22Rv1 (cell line): ENCODE results near the gene OXCT2.
"Not testable (repeated sequence)": the region's sequence is repeated elsewhere in the genome, so short reads cannot be mapped to it uniquely, and the experiment has no call there.

Experiments used
- H3K27ac ChIP-seq: fragments of 450-650 bp; 2 replicates; pipeline ENCODE4 v1.5.1; 2017
- CTCF ChIP-seq: fragments of 450-650 bp; IDR thresholded peaks from 2 replicates; pipeline ENCODE4 v1.5.1; 2017; ENCODE audit warnings: mild to moderate bottlenecking
- ZFX ChIP-seq: fragments of 450-650 bp; IDR thresholded peaks from 2 replicates; pipeline ENCODE4 v1.6.1; 2017; ENCODE audit warnings: antibody characterized with exemption, borderline replicate concordance

Gene OXCT2

DNA sequence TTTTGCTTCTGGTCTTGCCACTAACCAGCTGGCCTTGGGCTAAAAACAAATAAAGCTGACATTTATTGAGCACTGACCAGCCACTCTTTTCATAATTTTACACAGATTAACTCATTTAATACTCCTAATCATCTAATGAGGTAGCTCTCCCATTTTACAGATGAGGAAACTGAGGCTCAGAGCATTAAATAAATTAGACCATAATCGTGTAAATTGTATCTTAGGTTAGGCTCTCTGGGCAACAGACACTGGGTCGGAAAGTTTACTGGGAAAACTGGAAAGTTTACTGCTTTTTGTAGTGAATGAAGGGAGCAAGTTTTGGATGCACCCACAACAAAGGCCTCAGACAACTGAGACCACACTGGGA lies 10.2 kb upstream of the OXCT2 start:
- H3K27ac ChIP-seq, result no peak overlapping the region

GRCh38 chr1:39779821-39780220 lies 8.7 kb upstream of the OXCT2 start:
- TF ChIP-seq CTCF (no peak), ZFX (no peak)
- no peak overlapping the region for H3K27ac ChIP-seq

More for the DNA sequence above, 10.2 kb upstream of the OXCT2 start:
- TF ChIP-seq CTCF (no peak), ZFX (no peak)

DNA sequence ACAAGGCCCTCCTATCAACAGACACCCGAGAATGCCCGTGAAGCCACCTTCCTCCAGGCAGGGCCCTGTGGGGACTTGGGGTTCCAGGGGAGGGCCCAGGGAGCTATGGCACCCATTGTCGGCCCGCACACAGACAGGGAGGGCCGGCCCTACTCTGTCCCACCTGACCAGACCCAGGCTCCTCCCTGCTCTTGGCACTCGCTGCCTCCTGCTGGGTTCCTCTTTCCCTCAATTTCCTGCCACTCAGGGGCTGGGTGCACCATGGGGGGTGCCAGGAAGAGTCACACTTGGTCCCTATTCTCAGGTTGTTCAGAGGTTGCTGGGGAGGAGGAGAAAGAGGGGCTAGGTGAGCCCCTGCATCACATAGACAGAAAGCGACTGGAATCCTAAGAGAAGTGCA lies 8.0 kb upstream of the OXCT2 start:
- no peak overlapping the region for H3K27ac ChIP-seq
- no peak for TF ChIP-seq ZFX
- no peak for TF ChIP-seq CTCF

- not testable (repeated sequence) for H3K27ac ChIP-seq
These were observed 7.4 kb upstream of the OXCT2 start for GRCh38 chr1:39778463-39779099.

DNA sequence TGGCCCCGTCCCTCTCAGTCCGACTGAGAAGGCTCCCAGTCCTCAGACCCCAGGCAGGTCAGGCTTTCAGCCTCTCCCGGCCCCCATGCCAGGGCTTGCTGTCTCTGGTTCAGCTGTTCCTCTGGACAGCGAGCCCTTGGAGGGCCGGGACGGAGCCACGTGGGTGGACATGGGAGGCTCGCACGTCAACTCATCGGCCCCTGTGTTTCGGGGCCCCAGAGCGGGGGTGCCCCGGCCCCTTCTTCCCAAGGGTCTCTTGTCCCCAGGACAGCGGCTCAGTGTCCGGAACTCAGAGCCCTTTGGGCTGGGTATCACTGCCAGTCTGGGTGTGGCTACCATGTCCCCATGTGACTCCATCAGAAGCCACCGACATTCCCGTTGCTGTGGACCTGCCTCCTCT lies 6.7 kb upstream of the OXCT2 start:
- H3K27ac ChIP-seq, result not testable (repeated sequence)

GRCh38 chr1:39777306-39777705 lies 6.2 kb upstream of the OXCT2 start:
- no peak overlapping the region for H3K27ac ChIP-seq
- TF ChIP-seq CTCF (no peak), ZFX (no peak)

DNA sequence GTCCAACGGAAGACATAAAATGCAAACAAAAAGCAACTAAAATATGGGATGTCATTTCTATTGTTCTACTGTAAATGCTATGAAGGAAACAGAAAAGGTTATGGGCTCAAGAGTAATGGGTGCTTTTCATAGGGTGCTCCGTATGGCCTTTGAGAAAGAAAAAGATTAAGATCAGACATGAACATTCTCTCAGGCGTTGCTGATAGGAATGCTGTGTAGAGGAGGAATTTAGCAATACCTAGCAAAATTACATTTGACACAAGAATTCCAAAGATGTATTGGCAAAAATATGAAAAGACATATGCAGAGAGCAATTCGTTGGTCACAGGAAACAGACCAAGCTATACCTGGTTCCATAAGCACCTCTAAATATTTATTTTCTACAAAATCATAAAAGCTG lies 5.7 kb upstream of the OXCT2 start:
- TF ChIP-seq ZFX (no peak), CTCF (no peak)
- H3K27ac ChIP-seq, result no peak overlapping the region

- no peak overlapping the region for H3K27ac ChIP-seq
- no peak for TF ChIP-seq ZFX
- TF ChIP-seq CTCF, result no peak
These were observed 5.2 kb upstream of the OXCT2 start for GRCh38 chr1:39776400-39776713.

GRCh38 chr1:39775676-39776399 lies 4.7 kb upstream of the OXCT2 start:
- H3K27ac ChIP-seq, result not testable (repeated sequence)

GRCh38 chr1:39775141-39775540 lies 4.0 kb upstream of the OXCT2 start:
- H3K27ac ChIP-seq, result not testable (repeated sequence)

GRCh38 chr1:39773369-39773979 lies 2.3 kb upstream of the OXCT2 start:
- H3K27ac ChIP-seq, result not testable (repeated sequence)

DNA sequence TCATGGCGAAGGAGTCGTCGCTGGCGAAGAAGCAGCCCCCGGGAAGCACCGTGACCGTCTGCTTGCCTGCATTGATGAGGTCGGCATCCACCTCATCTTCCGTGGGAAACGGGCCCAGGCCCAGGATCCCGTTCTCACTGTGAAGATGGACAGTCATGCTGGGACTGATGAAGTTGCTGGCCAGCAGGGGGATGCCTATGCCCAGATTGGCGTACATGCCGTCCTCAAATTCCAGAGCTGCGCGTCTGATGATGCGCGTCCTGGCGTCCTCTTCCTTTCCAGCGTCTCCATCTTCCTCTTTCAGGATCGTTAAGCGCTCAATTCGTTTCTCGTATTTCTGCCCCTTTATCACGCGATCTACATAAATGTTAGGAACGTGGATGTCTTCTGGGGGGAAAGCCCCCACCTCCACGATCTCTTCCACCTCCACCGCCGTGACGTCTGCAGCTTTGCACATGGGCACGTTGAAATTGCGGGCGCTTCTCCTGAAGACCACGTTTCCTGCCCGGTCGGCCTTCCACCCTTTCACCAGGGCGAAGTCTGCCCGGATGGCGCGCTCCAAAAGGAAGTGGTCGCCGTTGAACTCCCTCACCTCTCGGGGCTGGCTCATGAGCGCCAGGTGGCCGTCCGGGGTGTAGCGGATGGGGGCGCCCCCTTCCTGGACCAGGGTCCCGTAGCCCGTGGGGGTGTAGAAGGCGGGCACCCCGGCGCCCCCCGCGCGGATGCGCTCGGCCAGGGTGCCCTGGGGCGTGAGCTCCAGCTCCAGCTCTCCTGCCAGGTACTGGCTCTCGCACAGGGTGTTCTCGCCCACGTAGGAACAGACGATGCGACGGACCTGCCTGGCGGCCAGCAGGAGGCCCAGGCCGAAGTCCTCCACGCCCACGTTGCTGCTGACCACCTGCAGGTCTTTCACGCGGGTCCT lies 787 bp downstream of the OXCT2 start:
- H3K27ac ChIP-seq, result not testable (repeated sequence)
